Lung microvascular endothelial cell (primary cell): ENCODE measurements around the gene ADAP1. TPM values are rescaled to one million over a fixed set of nuclear protein-coding genes. Genes with fewer than 3 reads are reported as not detected.

ENCODE experiments used
- DNase-seq, 2 donors: peaks; one replicate each; pipeline versions ENCODE4 v3.0.0 to v3.0.0-alpha.2; 2010; ENCODE audit warnings: low read depth in 2 of 2
- total RNA-seq: library from RNA; depleted of rRNA; stranded (reverse); fragments of >200 nt; gene quantifications from 2 replicates; pipeline ENCODE4 v1.2.1, GENCODE V29; 2014

ADAP1 gene
- total RNA-seq, 1 donor from 2014 or later = 3.2 TPM

- DNase-seq = no peak
These were observed 58.0 kb downstream of the ADAP1 start for GRCh38 chr7:896346-897075.

- no peak for DNase-seq
These were observed 58.9 kb downstream of the ADAP1 start for GRCh38 chr7:895451-896052.

- DNase-seq = no peak
These were observed 59.5 kb downstream of the ADAP1 start for GRCh38 chr7:894927-895450.

- DNase-seq = no peak
These were observed 60.2 kb downstream of the ADAP1 start for GRCh38 chr7:894164-894867.

GRCh38 chr7:893686-894085, 60.8 kb downstream of the ADAP1 start:
- DNase-seq = no peak

GRCh38 chr7:892648-893593, 61.6 kb downstream of the ADAP1 start:
- no peak for DNase-seq

- no peak for DNase-seq
These were observed 62.7 kb downstream of the ADAP1 start for GRCh38 chr7:891805-892204.

- no peak for DNase-seq
These were observed 63.2 kb downstream of the ADAP1 start for GRCh38 chr7:891291-891690.

- no peak for DNase-seq
These were observed 63.6 kb downstream of the ADAP1 start for GRCh38 chr7:890868-891267.

GRCh38 chr7:889391-889790, 65.1 kb downstream of the ADAP1 start:
- no peak for DNase-seq

- no peak for DNase-seq
These were observed 65.5 kb downstream of the ADAP1 start for GRCh38 chr7:889025-889390.

- no peak for DNase-seq
These were observed 66.1 kb downstream of the ADAP1 start for GRCh38 chr7:888081-889024.

- DNase-seq = no peak
These were observed 67.0 kb downstream of the ADAP1 start for GRCh38 chr7:887488-887820.

GRCh38 chr7:886626-887487, 67.6 kb downstream of the ADAP1 start:
- DNase-seq = no peak

GRCh38 chr7:885893-886625, 68.4 kb downstream of the ADAP1 start:
- DNase-seq = no peak

GRCh38 chr7:885261-885892, 69.1 kb downstream of the ADAP1 start:
- no peak for DNase-seq

GRCh38 chr7:884191-885003, 70.1 kb downstream of the ADAP1 start:
- no peak for DNase-seq
